GM13977 (cell line): Measurements from ENCODE around the gene SPATS2.
A peak's percentile ranks its signal among the peaks of the same experiment; 100 is the strongest.

Experiments used
- DNase-seq: peaks from one replicate; pipeline ENCODE4 v3.0.0; 2012; ENCODE audit warnings: low spot score
- in situ Hi-C: fragments of 300-500 bp; cut with MboI; formaldehyde crosslinking; loops from one replicate; pipeline ENCODE4 v1.12.0; 2022; ENCODE audit warnings: low sequenced_read_pairs, low pct_unique_long_range_greater_than_20kb, mixed read lengths, inconsistent platforms; ENCODE audit not compliant: unreplicated experiment
- TF ChIP-seq, protein P1 (sequence below): IDR thresholded peaks from 2 replicates; pipeline ENCODE4 v1.5.1; 2012; ENCODE audit warnings: mild to moderate bottlenecking, control low read depth; ENCODE audit not compliant: insufficient read depth; ENCODE audit errors: extremely low read depth, missing control alignments

Gene SPATS2

GRCh38 chr12:49534731-49535278 lies 167.5 kb downstream of the SPATS2 start:
- DNase-seq: no peak
- in situ Hi-C loops: no loop called here
- TF ChIP-seq, protein P1, sequence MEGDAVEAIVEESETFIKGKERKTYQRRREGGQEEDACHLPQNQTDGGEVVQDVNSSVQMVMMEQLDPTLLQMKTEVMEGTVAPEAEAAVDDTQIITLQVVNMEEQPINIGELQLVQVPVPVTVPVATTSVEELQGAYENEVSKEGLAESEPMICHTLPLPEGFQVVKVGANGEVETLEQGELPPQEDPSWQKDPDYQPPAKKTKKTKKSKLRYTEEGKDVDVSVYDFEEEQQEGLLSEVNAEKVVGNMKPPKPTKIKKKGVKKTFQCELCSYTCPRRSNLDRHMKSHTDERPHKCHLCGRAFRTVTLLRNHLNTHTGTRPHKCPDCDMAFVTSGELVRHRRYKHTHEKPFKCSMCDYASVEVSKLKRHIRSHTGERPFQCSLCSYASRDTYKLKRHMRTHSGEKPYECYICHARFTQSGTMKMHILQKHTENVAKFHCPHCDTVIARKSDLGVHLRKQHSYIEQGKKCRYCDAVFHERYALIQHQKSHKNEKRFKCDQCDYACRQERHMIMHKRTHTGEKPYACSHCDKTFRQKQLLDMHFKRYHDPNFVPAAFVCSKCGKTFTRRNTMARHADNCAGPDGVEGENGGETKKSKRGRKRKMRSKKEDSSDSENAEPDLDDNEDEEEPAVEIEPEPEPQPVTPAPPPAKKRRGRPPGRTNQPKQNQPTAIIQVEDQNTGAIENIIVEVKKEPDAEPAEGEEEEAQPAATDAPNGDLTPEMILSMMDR: no peak

- in situ Hi-C loops: no loop called here
- TF ChIP-seq, protein P1: no peak
- DNase-seq: peak; percentile 18
Measured at GRCh38 chr12:49535921-49536525, 168.8 kb downstream of the SPATS2 start.

DNA sequence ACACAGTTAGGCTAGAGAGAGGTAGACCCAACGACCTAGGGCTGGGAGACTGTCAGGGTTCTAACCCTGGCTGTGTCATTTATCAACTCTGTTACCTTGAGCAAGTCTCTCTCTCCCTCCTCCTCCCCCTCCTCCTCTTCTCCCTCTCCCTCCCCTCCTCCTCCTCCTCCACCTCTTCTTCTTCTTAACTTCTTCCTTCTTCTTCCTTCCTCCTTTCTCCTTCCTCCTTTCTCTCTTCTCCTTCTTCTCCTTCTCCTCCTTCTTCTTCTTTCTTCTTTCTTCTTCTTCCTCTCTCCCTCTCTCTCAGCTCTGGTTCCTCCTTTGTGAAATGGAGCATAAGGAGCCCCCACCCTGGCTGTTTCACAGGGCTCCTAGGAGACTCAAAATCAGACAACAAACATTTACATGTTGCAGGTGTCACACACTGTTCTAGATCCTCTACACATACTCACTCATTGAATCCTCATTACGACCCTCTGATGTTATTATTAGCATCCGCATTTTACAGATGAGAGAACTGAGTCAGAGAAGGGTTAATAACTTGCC lies 169.3 kb downstream of the SPATS2 start:
- TF ChIP-seq, protein P1: no peak
- no peak for DNase-seq
- in situ Hi-C loops: no loop called here

GRCh38 chr12:49537231-49537751 lies 170.0 kb downstream of the SPATS2 start:
- TF ChIP-seq, protein P1: no peak
- DNase-seq: peak; percentile 19
- in situ Hi-C loops: no loop called here

DNA sequence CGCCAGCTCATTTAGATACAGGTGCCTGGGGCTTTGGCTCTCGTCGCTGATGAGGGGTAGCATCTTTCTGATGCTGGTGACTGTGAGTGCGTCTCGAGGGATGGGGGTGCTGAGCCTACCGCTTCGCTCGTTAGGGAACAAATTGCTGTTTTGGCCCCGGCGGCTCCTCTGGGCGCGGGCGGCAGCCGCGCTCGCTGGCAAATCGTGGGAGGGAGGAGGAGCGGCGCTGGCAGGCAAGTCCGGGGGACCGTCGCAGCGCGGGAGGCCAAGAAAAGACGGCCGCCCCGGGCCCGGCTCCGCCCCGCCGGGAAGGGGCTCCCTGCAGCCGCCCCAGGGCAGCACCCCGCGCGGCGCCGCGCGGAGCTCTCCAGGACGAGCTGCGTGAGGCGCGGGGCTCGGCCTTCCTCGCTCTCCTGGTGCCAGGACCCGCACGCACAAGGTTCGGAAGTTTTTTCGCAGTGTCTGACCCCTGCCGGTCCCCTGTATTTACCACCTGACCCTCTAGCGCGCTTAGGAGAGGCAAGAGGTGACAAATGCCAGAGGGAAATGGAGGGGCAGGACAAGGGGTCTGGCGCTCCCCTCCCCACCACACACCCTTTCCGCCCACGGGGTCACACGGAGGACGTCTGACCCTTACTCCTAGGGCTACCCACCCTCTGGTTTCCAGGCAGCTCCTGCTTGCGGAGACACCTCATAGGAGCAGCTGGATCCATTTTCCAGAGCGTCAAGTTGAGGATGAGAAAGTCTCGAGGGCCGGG lies 170.7 kb downstream of the SPATS2 start:
- peak; percentile 57 for DNase-seq

More for the DNA sequence above, 170.7 kb downstream of the SPATS2 start:
- in situ Hi-C loops: no loop called here
- TF ChIP-seq, protein P1: no peak
